NCI-H345 treated with DMSO at 0.1 percent for 48 hours (cell line): ENCODE data around the gene KIR2DL4.
"Not testable (repeated sequence)": the region's sequence is repeated elsewhere in the genome, so short reads cannot be mapped to it uniquely, and the experiment has no call there.

Source experiments
- DNase-seq: peaks from one replicate; lab custom pipeline; 2025; ENCODE audit not compliant: unreplicated experiment; lab: John Stamatoyannopoulos, UW

Gene KIR2DL4

DNA sequence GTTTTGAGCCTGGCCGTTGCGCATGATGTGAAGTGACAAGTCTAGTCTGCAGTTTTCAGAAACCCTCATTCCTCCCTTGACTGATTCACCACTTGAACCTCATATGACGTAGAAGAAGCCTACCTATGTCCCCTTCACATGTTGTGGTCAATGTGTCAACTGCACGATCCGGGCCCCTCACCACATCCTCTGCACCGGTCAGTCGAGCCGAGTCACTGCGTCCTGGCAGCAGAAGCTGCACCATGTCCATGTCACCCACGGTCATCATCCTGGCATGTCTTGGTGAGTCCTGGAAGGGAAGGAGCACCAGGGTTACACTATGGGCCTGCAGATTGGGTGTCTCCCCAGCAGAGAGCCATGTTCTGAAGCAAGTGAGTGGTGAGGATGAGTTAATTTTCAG is at the start of gene KIR2DL4:
Gene KIR2DL4, plus strand, starts transcription at position 201 of the 400 bp plus-strand sequence. Its CDS starts 42 bp downstream, at position 243.
- no peak for DNase-seq

DNA sequence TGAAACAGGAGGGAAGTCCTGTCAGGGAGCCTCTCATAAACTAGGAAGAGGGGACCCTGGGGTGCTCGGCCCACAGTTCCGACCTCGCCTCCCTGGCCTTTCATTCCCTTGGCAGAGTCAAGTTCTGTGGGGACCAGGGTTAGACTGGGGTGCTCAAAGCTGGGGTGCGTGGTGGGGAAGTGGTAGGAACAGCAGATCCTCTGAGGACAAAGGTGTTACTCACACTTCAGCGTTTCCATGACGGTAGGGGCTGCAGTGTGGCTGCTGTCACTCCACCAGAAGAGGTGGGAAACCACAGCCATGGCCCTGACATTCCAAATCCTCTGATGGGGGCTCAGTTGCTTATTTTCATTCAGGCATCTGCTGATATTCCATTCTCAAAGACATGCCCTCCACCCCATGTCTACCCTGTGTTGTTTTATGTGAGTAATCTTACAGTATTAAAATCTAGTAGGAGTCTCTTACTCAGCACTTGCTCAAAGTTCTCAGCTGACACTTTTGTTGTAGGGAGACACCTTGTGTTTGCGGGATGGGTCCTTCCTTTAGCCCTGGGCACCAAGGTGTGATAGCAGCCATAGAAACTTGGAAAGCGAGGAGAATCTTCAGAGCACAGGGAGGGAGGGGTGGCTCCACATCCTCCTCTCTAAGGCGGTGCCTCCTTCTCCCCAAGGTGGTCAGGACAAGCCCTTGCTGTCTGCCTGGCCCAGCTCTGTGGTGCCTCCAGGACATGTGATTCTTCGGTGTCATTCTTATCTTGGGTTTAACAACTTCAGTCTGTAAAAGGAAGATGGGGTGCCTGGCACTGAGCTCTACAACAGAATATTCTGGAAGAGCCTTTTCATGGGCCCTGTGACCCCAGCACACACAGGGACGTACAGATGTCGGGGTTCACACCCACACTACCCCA is 47.0 kb upstream of the KIR2DL4 start:
- not testable (repeated sequence) for DNase-seq

DNA sequence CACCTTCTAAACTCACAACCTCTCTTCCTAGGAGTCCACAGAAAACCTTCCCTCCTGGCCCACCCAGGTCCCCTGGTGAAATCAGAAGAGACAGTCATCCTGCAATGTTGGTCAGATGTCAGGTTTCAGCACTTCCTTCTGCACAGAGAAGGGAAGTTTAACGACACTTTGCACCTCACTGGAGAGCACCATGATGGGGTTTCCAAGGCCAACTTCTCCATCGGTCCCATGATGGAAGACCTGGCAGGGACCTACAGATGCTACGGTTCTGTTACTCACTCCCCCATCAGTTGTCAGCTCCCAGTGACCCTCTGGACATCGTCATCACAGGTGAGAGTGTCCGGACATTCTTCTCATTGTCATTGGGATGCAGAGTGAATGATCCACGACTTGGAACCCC is 44.8 kb upstream of the KIR2DL4 start:
- DNase-seq: not testable (repeated sequence)

DNA sequence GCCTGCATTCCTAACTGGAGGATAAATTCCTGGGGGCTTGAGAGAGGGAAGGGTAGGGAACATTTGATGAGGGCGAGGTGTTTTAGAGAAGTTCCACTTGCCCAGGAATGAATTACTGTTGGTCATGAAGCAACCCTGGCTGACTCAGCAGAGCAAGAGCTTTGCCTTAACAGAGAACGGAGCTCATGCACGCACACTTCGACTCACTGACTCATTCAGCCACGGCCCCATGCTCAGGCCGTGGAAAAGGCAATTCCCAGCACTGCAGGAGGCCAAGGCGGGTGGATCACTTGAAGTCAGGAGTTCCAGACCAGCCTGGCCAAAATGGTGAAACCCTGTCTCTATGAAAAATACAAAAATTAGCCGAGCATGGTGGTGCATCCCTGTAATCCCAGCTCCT is 39.2 kb upstream of the KIR2DL4 start:
- DNase-seq: not testable (repeated sequence)

DNA sequence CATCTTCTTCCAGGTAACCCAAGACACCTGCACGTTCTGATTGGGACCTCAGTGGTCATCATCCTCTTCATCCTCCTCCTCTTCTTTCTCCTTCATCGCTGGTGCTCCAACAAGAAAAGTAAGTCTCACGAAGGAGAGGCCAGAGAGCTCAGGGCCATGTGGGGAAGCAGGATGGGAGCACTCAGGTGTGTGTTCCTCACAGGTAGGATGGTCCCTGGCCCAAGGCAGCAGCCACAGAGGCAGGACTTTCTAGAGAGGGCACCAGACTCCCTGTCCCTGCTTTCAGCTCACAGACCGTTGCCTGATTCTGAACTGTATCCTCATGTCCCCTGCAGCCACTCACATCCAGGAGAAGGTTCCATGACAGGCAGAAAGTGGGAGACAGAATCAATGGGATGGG is 36.9 kb upstream of the KIR2DL4 start:
- DNase-seq: not testable (repeated sequence)

DNA sequence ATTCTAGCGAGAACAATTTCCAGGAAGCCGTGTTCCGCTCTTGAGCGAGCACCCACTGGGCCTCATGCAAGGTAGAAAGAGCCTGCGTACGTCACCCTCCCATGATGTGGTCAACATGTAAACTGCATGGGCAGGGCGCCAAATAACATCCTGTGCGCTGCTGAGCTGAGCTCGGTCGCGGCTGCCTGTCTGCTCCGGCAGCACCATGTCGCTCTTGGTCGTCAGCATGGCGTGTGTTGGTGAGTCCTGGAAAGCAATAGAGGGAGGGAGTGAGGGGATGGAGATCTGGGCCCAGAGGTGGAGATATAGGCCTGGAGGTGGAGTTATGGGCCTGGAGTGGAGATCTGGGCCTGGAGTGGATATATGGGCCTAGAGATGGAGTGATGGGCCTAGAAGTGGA is 33.8 kb upstream of the KIR2DL4 start, which contains the start of gene KIR2DL1:
Gene KIR2DL1, plus strand, starts transcription at position 148 of the 400 bp plus-strand sequence. Its CDS starts 58 bp downstream, at position 206.
- DNase-seq: not testable (repeated sequence)

DNA sequence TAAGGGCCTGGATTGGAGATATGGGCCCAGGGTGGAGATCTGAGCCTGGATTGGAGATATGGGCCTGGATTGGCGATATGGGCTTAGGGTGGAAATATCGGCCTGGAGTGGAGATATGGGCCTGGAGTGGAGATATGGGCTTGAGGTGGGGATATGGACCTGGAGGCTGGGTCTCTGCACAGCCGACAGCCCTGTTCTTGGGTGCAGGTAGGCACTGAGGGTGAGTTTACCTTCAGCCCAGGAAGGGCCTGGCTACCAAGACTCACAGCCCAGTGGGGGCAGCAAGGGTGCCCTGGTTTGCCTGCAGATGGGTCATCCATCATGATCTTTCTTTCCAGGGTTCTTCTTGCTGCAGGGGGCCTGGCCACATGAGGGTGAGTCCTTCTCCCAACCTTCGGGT is 32.9 kb upstream of the KIR2DL4 start:
- not testable (repeated sequence) for DNase-seq

DNA sequence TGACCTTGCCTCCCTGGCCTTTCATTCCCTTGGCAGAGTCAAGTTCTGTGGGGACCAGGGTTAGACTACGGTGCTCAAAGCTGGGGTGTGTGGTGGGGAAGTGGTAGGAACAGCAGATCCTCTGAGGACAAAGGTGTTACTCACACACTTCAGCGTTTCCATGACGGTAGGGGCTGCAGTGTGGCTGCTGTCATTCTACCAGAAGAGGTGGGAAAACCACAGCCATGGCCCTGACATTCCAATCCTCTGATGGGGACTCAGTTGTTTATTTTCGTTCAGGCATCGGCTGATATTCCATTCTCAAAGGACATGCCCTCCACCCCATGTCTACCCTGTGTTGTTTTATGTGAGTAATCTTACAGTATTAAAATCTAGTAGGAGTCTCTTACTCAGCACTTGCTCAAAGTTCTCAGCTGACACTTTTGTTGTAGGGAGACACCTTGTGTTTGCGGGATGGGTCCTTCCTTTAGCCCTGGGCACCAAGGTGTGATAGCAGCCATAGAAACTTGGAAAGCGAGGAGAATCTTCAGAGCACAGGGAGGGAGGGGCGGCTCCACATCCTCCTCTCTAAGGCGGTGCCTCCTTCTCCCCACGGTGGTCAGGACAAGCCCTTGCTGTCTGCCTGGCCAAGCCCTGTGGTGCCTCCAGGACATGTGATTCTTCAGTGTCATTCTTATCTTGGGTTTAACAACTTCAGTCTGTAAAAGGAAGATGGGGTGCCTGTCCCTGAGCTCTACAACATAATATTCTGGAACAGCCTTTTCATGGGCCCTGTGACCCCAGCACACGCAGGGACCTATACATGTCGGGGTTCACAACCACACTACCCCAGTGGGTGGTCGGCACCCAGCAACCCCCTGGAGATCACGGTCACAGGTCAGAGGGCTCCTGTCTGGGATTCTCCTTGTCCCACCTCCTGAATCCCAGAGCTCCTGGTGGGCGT is 32.1 kb upstream of the KIR2DL4 start:
- DNase-seq: not testable (repeated sequence)

DNA sequence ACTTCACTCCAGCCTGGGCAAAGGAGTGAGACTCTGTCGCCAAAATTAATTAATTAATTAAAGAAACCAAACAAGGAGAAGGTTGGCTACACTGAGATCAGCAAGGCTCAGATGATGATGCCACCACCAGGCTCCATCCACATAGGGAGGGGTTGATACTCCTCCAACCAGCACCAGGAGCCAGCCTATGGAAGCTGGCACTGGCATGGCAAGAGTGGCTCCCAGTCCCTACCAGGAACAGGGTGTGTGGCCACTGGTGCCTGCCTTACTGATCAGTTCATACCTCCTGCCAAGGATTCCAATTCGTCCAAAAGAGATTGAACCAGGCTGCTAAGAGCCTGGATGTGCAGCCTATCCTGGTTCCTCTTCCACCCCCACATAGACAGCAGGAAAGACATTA is 30.7 kb upstream of the KIR2DL4 start:
- not testable (repeated sequence) for DNase-seq

DNA sequence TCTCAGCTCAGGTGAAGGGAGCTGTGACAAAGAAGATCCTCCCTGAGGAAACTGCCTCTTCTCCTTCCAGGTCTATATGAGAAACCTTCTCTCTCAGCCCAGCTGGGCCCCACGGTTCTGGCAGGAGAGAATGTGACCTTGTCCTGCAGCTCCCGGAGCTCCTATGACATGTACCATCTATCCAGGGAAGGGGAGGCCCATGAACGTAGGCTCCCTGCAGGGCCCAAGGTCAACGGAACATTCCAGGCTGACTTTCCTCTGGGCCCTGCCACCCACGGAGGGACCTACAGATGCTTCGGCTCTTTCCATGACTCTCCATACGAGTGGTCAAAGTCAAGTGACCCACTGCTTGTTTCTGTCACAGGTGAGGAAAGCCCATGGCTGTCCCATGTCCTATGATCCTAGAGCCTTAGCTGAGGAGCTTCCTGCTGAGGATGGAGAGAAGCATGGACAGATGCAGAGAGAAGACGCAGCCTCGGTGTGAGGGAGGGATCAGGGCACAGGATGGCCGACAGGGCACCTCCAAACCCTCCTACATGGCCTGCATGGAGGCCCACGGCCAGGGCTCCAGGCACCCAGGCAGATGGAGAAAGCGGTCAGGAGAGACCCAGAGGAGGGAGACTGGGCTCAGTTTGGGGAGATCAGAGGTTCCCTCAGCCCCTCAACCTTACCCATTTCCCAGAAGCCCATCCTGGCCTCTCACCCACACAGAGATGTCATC is 28.2 kb upstream of the KIR2DL4 start:
- DNase-seq: not testable (repeated sequence)

DNA sequence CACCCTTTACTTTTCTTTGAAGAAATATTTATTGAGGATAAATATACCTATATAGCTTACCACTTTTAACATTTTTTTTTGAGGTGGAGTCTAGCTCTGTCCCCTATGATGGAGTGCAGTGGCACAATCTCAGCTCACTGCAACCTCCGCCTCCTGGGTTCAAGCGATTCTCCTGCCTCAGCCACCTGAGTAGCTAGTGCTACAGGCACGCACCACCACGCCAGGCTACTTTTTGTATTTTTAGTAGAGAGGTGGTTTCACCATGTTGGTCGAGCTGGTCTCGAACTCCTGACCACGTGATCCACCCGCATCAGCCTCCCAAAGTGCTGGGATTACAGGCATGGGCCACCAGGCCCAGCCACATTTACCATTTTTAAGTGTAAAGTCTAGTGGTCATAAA is 27.6 kb upstream of the KIR2DL4 start:
- DNase-seq: not testable (repeated sequence)

DNA sequence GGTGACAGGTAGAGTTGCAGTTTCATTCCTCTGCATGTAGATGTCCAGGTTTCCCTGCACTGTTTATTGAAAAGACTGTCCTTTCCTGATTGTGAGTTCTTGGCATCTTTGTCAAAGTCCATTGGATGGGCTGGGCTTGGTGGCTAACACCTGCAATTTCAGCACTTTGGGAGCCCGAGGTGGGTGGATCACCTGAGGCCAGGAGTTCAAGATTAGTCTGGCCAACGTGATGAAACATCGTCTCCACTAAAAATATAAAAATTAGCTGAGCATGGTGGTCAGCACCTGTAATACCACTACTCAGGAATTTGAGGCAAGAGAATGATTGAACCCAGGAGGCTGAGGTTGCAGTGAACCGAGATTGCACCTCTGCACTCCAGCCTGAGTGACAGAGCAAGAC is 25.6 kb upstream of the KIR2DL4 start:
- not testable (repeated sequence) for DNase-seq

DNA sequence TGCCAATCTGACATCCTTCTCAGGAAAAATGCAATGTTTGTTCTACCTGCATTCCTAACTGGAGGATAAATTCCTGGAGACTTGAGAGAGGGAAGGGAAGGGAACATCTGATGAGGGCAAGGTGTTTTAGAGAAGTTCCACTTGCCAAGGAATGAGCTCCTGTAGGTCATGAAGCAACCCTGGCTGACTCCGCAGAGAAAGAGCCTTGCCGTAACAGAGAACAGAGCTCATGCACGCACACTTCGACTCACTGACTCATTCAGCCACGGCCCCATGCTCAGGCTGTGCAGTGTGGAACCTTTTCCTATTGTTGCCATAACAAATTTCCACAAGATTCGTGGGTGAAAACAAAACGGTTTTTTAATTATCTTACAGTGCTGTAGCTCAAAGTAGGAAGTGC is 24.5 kb upstream of the KIR2DL4 start:
- DNase-seq: not testable (repeated sequence)

DNA sequence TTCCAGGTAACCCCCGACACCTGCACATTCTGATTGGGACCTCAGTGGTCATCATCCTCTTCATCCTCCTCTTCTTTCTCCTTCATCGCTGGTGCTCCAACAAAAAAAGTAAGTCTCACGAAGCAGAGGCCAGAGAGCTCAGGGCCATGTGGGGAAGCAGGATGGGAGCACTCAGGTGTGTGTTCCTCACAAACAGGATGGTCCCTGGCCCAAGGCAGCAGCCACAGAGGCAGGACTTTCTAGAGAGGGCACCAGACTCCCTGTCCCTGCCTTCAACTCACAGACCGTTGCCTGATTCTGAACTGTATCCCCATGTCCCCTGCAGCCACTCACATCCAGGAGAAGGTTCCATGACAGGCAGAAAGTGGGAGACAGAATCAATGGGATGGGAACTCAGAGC is 20.5 kb upstream of the KIR2DL4 start:
- DNase-seq: not testable (repeated sequence)

DNA sequence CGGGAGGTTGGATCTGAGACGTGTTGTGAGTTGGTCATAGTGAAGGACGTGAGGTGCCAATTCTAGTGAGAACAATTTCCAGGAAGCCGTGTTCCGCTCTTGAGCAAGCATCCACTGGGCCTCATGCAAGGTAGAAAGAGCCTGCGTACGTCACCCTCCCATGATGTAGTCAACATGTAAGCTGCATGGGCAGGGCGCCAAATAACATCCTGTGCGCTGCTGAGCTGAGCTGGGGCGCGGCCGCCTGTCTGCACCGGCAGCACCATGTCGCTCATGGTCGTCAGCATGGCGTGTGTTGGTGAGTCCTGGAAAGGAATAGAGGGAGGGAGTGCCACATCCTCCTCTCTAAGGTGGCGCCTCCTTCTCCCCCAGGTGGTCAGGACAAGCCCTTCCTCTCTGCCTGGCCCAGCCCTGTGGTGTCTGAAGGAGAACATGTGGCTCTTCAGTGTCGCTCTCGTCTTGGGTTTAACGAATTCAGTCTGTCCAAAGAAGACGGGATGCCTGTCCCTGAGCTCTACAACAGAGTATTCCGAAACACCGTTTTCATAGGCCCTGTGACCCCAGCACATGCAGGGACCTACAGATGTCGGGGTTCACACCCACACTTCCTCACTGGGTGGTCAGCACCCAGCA is 17.2 kb upstream of the KIR2DL4 start:
- DNase-seq: not testable (repeated sequence)

DNA sequence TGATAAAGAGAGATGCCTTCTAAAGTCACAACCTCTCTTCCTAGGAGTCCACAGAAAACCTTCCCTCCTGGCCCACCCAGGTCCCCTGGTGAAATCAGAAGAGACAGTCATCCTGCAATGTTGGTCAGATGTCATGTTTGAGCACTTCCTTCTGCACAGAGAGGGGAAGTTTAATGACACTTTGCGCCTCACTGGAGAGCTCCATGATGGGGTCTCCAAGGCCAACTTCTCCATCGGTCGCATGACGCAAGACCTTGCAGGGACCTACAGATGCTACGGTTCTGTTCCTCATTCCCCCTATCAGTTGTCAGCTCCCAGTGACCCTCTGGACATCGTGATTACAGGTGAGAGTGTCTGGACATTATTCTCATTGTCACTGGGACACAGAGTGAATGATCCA is 15.3 kb upstream of the KIR2DL4 start:
- not testable (repeated sequence) for DNase-seq

DNA sequence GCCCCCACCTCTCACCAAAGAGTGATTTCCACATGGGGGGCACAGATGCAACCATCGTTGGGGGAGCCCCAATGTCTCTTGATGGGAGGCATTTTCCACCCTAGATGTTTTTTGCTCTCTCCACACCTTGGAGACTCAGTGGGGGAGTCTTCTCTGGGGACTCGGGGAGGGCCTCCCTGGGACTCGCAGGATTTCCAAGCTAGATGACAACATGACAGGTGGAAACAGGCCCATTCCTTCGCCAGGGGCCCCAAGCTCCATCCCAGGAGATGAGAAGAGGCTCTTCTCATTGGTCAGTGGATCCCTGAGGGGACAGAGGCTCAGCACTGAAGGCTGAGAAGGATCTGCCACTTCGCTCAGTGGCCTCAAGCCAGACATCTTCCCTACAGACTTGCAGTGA is 12.7 kb upstream of the KIR2DL4 start:
- DNase-seq: no peak

DNA sequence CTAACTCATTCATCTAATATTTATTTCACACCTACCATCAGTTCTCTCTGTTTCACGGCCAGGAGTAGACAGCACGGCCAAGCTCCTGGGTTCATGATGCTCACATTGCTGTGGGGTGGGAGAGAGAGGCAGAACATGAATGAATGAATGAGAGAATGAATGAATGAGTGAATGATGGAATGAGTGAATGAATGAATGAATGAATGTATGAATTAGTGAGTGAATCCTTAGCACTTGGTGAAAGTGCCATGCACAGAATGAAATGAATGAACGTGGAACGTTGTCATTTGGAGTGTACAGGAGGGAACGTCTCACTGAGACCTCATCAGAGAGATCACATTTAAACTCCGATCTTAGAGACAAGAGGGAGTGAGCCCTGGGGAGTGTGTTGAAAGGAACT is 11.9 kb upstream of the KIR2DL4 start:
- no peak for DNase-seq

DNA sequence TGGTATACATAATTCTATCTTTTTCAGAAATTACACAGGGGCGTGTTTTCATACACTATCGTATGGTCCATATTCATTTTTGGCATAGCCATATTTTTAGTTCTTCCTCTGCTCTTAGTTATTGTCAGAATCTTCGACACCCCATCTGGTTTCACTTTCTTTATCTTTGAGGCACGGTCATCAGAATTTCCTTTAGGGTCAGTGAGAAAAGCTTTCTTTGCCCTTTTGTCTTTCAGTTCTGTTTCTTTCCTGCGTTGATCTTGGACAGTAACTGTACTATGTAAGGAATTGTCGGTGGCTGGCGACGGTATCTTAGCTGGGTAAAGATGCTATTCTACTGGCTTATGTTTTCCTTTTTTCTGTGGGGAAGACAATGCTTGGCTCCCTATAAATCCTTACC is 10.6 kb upstream of the KIR2DL4 start:
- no peak for DNase-seq

DNA sequence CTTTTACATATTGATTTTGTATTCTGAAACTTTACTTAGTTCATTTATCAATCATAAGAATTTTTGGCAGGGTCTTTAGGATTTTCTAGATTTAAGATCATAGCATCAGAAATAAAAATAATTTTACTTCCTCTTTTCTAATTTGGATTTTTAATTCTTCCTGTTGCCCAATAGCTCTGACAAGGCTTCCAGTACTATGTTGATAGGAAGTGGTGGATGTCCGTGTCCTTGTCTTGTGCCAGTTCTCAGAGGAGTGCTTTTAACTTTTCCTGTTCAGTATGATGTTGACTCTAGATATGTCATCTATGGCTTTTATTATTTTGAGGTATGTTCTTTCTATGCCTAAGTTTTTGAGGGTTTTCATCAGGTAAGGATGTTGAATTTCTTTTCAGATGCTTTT is 7.7 kb upstream of the KIR2DL4 start:
- DNase-seq: no peak
